Neutrophil (primary cell): Measurements from ENCODE around the gene LRRC4C.

Experiments
- H3K27ac ChIP-seq: fragments of 200-600 bp; sonication (generic); 2 replicates; pipeline ENCODE4 v1.5.1; 2016; ENCODE audit warnings: mild to moderate bottlenecking, moderate library complexity
- H3K27me3 ChIP-seq: fragments of 200-600 bp; sonication (generic); 2 replicates; pipeline ENCODE4 v1.6.0; 2016; ENCODE audit warnings: mild to moderate bottlenecking
- H3K36me3 ChIP-seq: fragments of 200-600 bp; sonication (generic); 2 replicates; pipeline ENCODE4 v1.5.1; 2017
- H3K4me1 ChIP-seq, 2 experiments: fragments of 200-600 bp in 1 of 2; sonication (generic) in 1 of 2; 1 replicate in 1 of 2; 2 replicates in 1 of 2; pipeline versions ENCODE4 v1.5.1 to v1.6.1; 2013 to 2016; ENCODE audit warnings: low read depth in 1 of 2, low read length in 1 of 2, mild to moderate bottlenecking in 1 of 2, moderate library complexity in 1 of 2; ENCODE audit not compliant: control insufficient read depth in 1 of 2, insufficient read depth in 1 of 2
- H3K4me3 ChIP-seq, 2 experiments: fragments of 200-600 bp in 1 of 2; sonication (generic) in 1 of 2; 1 replicate in 1 of 2; 2 replicates in 1 of 2; pipeline ENCODE4 v1.5.1; 2013 to 2016; ENCODE audit warnings: low read depth in 1 of 2, low read length in 1 of 2, mild to moderate bottlenecking in 1 of 2, moderate library complexity in 1 of 2
- H3K9me3 ChIP-seq: fragments of 200-600 bp; sonication (generic); 2 replicates; pipeline ENCODE4 v1.5.1; 2016
- TF ChIP-seq, protein P1 (sequence below): fragments of 200-600 bp; sonication (generic); IDR thresholded peaks from 2 replicates; pipeline ENCODE4 v1.5.1; 2016; ENCODE audit warnings: antibody characterized with exemption

LRRC4C gene

DNA sequence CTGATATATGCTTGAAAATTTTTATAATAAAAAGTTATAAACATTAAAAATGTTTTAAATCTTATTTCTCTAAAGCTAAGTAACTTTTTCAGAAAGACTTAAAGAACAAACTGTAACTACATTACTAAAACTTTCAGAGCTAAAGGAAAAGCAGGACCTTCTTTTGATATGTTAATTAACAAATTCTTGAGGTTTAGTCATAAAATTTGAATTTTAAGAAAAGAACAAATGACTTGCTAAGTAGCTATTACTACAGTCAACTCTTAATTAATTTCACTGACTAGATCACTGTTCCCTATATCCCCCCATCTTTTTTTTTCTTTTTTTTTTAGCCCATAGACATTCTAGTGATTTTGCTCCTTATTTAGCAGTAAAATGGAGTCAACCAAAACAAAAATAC, 344.4 kb downstream of the LRRC4C start:
- TF ChIP-seq, protein P1, sequence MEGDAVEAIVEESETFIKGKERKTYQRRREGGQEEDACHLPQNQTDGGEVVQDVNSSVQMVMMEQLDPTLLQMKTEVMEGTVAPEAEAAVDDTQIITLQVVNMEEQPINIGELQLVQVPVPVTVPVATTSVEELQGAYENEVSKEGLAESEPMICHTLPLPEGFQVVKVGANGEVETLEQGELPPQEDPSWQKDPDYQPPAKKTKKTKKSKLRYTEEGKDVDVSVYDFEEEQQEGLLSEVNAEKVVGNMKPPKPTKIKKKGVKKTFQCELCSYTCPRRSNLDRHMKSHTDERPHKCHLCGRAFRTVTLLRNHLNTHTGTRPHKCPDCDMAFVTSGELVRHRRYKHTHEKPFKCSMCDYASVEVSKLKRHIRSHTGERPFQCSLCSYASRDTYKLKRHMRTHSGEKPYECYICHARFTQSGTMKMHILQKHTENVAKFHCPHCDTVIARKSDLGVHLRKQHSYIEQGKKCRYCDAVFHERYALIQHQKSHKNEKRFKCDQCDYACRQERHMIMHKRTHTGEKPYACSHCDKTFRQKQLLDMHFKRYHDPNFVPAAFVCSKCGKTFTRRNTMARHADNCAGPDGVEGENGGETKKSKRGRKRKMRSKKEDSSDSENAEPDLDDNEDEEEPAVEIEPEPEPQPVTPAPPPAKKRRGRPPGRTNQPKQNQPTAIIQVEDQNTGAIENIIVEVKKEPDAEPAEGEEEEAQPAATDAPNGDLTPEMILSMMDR = no peak
- H3K4me3 ChIP-seq = no peak overlapping the region
- H3K27me3 ChIP-seq = no peaks in the 10 kb centered on the region
- H3K36me3 ChIP-seq = no peaks in the 10 kb centered on the region
- H3K9me3 ChIP-seq = peaks cover 3% of the 10 kb centered on the region
- no peak overlapping the region for H3K27ac ChIP-seq
- H3K4me1 ChIP-seq = no peaks in the 10 kb centered on the region

DNA sequence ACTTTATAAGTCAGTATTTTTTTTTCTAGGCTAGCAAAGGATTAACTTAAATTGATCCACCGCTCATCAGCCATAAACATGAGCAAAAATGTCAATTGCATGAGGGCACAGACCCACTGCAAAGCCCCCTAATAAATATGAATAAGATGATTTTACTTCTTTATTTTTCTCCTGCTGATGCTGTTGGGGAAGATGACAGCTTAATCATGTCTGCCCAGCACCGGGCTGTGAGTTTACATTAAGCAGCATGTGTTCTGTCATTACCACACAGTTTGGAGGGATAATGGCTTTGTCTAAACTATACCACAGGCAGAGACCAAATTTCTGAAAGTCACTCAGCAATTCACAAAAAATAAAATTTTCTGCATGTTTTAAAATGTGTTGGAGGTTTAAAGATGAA, 346.3 kb downstream of the LRRC4C start:
- no peaks in the 10 kb centered on the region for H3K4me1 ChIP-seq
- no peak overlapping the region for H3K27ac ChIP-seq
- H3K9me3 ChIP-seq = peaks cover 3% of the 10 kb centered on the region
- TF ChIP-seq, protein P1 = no peak
- H3K4me3 ChIP-seq = no peak overlapping the region
- H3K36me3 ChIP-seq = no peaks in the 10 kb centered on the region
- H3K27me3 ChIP-seq = no peaks in the 10 kb centered on the region

DNA sequence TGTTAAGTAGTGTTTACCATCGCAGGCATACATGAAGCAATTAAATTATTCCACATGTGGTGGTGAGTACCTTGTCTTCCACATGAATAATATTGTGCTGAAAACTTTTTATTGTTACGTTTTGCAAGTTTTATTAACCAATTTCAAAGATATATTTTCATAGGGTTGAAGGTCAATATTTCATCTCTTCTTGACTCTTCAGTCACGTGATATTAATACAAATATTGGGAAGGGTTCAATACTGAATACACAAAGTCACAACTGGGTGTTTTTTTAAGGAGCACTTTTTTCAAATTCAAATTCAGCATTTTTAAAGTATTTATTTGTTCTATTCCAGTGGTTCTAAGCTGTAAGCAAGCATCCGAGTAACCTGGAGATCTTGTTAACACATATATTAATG, 348.9 kb downstream of the LRRC4C start:
- no peaks in the 10 kb centered on the region for H3K27me3 ChIP-seq
- TF ChIP-seq, protein P1 = no peak
- no peak overlapping the region for H3K4me3 ChIP-seq
- no peaks in the 10 kb centered on the region for H3K36me3 ChIP-seq
- no peaks in the 10 kb centered on the region for H3K4me1 ChIP-seq
- H3K27ac ChIP-seq = no peak overlapping the region
- no peaks in the 10 kb centered on the region for H3K9me3 ChIP-seq

DNA sequence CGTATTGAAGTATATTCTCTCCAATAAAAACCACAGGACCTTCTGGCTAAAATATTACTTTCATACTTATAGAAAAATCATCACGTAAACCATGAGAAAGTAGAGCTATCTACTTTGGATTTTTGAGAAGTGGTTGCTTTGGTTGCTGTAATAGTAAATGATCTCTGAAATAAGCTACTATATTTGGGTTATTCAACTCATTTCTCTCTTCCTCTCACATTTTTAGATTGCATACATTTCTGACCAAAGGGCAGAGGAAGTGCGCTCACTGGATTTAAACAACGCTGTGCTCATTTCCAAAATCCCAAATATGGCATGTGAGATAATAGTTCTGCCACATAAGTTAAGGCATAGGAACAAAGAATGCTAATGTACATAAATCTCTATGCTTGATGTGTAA, 357.0 kb downstream of the LRRC4C start:
- Histone ChIP-seq H3K27me3 (no peaks in the 10 kb centered on the region), H3K36me3 (no peaks in the 10 kb centered on the region), H3K27ac (no peak overlapping the region), H3K9me3 (no peaks in the 10 kb centered on the region), H3K4me3 (no peak overlapping the region), H3K4me1 (no peaks in the 10 kb centered on the region)
- TF ChIP-seq, protein P1 = no peak

DNA sequence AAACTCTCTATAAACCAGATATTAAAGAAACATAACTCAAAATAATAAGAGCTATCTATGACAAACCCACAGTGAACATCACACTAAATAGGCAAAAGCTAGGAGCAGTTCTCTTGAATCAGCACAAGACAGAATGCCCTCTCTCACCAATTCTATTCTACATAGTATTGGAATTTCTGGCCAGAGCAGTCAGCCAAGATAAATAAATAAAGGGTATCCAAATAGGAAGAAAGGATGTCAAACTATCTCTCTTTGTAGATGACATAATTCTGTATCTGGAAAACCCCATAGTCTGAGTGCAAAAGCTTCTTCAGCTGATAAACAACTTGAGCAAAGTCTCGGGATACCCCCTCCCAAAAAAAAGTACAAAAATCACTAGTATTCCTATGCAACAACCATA, 359.8 kb downstream of the LRRC4C start:
- no peaks in the 10 kb centered on the region for H3K9me3 ChIP-seq
- TF ChIP-seq, protein P1 = no peak
- no peak overlapping the region for H3K27ac ChIP-seq
- H3K4me3 ChIP-seq = no peak overlapping the region
- no peaks in the 10 kb centered on the region for H3K36me3 ChIP-seq
- no peaks in the 10 kb centered on the region for H3K27me3 ChIP-seq
- no peaks in the 10 kb centered on the region for H3K4me1 ChIP-seq

DNA sequence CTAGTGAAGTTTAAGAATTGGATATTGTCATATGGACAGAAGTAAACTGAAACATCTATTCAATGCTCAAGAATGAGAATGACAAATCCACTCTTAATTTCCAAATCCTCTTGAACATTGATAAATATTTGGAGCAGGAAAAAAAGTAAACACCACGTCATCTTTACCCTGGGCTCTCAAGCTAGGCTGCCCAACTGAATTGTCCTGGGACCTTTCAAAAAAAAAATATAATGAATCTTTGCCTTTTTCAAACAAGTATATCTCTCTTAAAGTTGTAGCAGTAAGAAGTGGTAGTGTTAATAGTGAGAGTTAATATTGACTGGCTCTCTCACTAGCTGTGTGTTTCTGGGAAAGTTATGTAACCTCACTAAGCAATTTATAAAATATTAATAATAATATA, 374.3 kb downstream of the LRRC4C start:
- Histone ChIP-seq H3K27me3 (no peaks in the 10 kb centered on the region), H3K27ac (no peak overlapping the region), H3K4me1 (no peaks in the 10 kb centered on the region), H3K4me3 (no peak overlapping the region), H3K9me3 (no peaks in the 10 kb centered on the region), H3K36me3 (no peaks in the 10 kb centered on the region)
- TF ChIP-seq, protein P1 = no peak
